ENCODE data around the gene NDUFA13.

Gene NDUFA13

GRCh38 chr19:19523177-19523576 is 7.2 kb downstream of the NDUFA13 start:
- H4K12ac ChIP-seq (ENCODE audit: low read depth, low read length): no peak overlapping the region
- no peak overlapping the region for H3K23ac ChIP-seq (ENCODE audit: low read length)
- no peaks in the 10 kb centered on the region for H3K27me3 ChIP-seq (ENCODE audit: insufficient read depth, low read length)
- no peak overlapping the region for H2BK120ac ChIP-seq (ENCODE audit: insufficient read depth, low read length, poor library complexity)
- H3K36me3 ChIP-seq (ENCODE audit: control insufficient read depth in 1 of 2, insufficient read depth in 2 of 2, low read length in 2 of 2): peaks cover 36 to 53% of the 10 kb centered on the region in 2 experiments
- no peak overlapping the region for H2AFZ ChIP-seq (ENCODE audit: insufficient read depth, low read length, poor library complexity)
- no peaks in the 10 kb centered on the region for H3K79me2 ChIP-seq (ENCODE audit: control insufficient read depth, insufficient read depth, low read length, poor library complexity)
- no peak for DNase-seq
- H3K4ac ChIP-seq (ENCODE audit: low read depth, low read length): no peak overlapping the region
- H3K14ac ChIP-seq (ENCODE audit: low read length): no peak overlapping the region
- no peak overlapping the region for H2AK5ac ChIP-seq (ENCODE audit: low read length)
- no peak overlapping the region for H2BK5ac ChIP-seq (ENCODE audit: low read depth, low read length, poor library complexity)
- no peak overlapping the region for H3K4me3 ChIP-seq (ENCODE audit: low read depth, low read length)
- no peak overlapping the region for H3K18ac ChIP-seq (ENCODE audit: low read length)
- H3K9ac ChIP-seq (ENCODE audit: low read length): no peak overlapping the region
- no peaks in the 10 kb centered on the region for H3K79me1 ChIP-seq (ENCODE audit: low read length)
- H4K8ac ChIP-seq (ENCODE audit: low read depth, low read length): no peak overlapping the region
- no peak overlapping the region for H4K91ac ChIP-seq (ENCODE audit: low read depth, low read length)
- no peaks in the 10 kb centered on the region for H3K9me3 ChIP-seq (ENCODE audit: insufficient read depth, low read depth, low read length)
- no peaks in the 10 kb centered on the region for H3K4me1 ChIP-seq (ENCODE audit: control insufficient read depth in 1 of 2, insufficient read depth in 2 of 2, low read length in 2 of 2)
- H3K4me2 ChIP-seq (ENCODE audit: low read length): no peak overlapping the region
- H2BK12ac ChIP-seq (ENCODE audit: low read length): no peak overlapping the region
- H3K27ac ChIP-seq (ENCODE audit: low read depth, low read length): no peak overlapping the region
- no CpG with 5 or more reads among the region's 3 CpGs for WGBS (ENCODE audit: extremely low coverage, insufficient coverage, insufficient read length)

DNA sequence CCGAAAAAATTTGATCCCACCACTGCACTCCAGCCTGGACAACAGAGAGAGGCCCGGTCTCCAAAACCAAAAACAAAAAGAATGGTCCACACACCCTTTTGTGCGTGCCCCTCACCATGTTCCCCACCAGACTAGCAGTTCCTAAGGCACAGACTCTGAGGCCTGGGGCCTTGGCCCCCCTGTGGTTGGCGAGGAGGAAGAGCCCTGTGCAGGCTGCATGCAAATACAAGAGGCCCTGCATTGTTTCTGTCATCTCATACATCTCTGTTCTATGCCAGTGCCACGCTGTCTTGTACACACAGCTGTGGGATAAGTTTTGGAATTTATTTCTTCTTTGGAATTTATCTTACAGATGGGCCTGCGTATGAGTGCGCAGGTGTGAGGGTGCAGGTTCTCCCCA is 8.0 kb downstream of the NDUFA13 start:
- no peaks in the 10 kb centered on the region for H3K4me1 ChIP-seq (ENCODE audit: control insufficient read depth in 1 of 2, insufficient read depth in 2 of 2, low read length in 2 of 2)
- no peak overlapping the region for H3K18ac ChIP-seq (ENCODE audit: low read length)
- H4K91ac ChIP-seq (ENCODE audit: low read depth, low read length): no peak overlapping the region
- H3K27ac ChIP-seq (ENCODE audit: low read depth, low read length): no peak overlapping the region
- H2BK5ac ChIP-seq (ENCODE audit: low read depth, low read length, poor library complexity): no peak overlapping the region
- H3K4me2 ChIP-seq (ENCODE audit: low read length): no peak overlapping the region
- no peak overlapping the region for H3K4me3 ChIP-seq (ENCODE audit: low read depth, low read length)
- H3K23ac ChIP-seq (ENCODE audit: low read length): no peak overlapping the region
- H2AK5ac ChIP-seq (ENCODE audit: low read length): no peak overlapping the region
- H3K79me1 ChIP-seq (ENCODE audit: low read length): no peaks in the 10 kb centered on the region
- no peak overlapping the region for H4K12ac ChIP-seq (ENCODE audit: low read depth, low read length)
- no peak overlapping the region for H4K8ac ChIP-seq (ENCODE audit: low read depth, low read length)
- H3K9me3 ChIP-seq (ENCODE audit: insufficient read depth, low read depth, low read length): no peaks in the 10 kb centered on the region
- no peak overlapping the region for H3K14ac ChIP-seq (ENCODE audit: low read length)
- peaks cover 42 to 58% of the 10 kb centered on the region in 2 experiments for H3K36me3 ChIP-seq (ENCODE audit: control insufficient read depth in 1 of 2, insufficient read depth in 2 of 2, low read length in 2 of 2)
- H2BK120ac ChIP-seq (ENCODE audit: insufficient read depth, low read length, poor library complexity): no peak overlapping the region
- H2AFZ ChIP-seq (ENCODE audit: insufficient read depth, low read length, poor library complexity): no peak overlapping the region
- DNase-seq: no peak
- H3K27me3 ChIP-seq (ENCODE audit: insufficient read depth, low read length): no peaks in the 10 kb centered on the region
- no peak overlapping the region for H2BK12ac ChIP-seq (ENCODE audit: low read length)
- no peak overlapping the region for H3K4ac ChIP-seq (ENCODE audit: low read depth, low read length)
- no CpG with 5 or more reads among the region's 7 CpGs for WGBS (ENCODE audit: extremely low coverage, insufficient coverage, insufficient read length)
- H3K79me2 ChIP-seq (ENCODE audit: control insufficient read depth, insufficient read depth, low read length, poor library complexity): no peaks in the 10 kb centered on the region
- H3K9ac ChIP-seq (ENCODE audit: low read length): no peak overlapping the region

- Histone ChIP-seq H3K27ac (ENCODE audit: low read depth, low read length) (no peak overlapping the region), H3K4me3 (ENCODE audit: low read depth, low read length) (no peak overlapping the region), H4K8ac (ENCODE audit: low read depth, low read length) (no peak overlapping the region), H3K23ac (ENCODE audit: low read length) (no peak overlapping the region), H3K9ac (ENCODE audit: low read length) (no peak overlapping the region), H3K4me2 (ENCODE audit: low read length) (no peak overlapping the region), H3K36me3 (ENCODE audit: control insufficient read depth in 1 of 2, insufficient read depth in 2 of 2, low read length in 2 of 2) (peaks cover 46 to 57% of the 10 kb centered on the region in 2 experiments), H2BK5ac (ENCODE audit: low read depth, low read length, poor library complexity) (no peak overlapping the region), H3K4ac (ENCODE audit: low read depth, low read length) (no peak overlapping the region), H3K79me2 (ENCODE audit: control insufficient read depth, insufficient read depth, low read length, poor library complexity) (no peaks in the 10 kb centered on the region), H3K79me1 (ENCODE audit: low read length) (no peaks in the 10 kb centered on the region), H2AFZ (ENCODE audit: insufficient read depth, low read length, poor library complexity) (no peak overlapping the region), H3K14ac (ENCODE audit: low read length) (no peak overlapping the region), H2BK12ac (ENCODE audit: low read length) (no peak overlapping the region), H4K91ac (ENCODE audit: low read depth, low read length) (no peak overlapping the region), H3K4me1 (ENCODE audit: control insufficient read depth in 1 of 2, insufficient read depth in 2 of 2, low read length in 2 of 2) (peaks cover 0 to 2% of the 10 kb centered on the region in 2 experiments), H4K12ac (ENCODE audit: low read depth, low read length) (no peak overlapping the region), H2AK5ac (ENCODE audit: low read length) (no peak overlapping the region), H2BK120ac (ENCODE audit: insufficient read depth, low read length, poor library complexity) (no peak overlapping the region), H3K18ac (ENCODE audit: low read length) (no peak overlapping the region), H3K27me3 (ENCODE audit: insufficient read depth, low read length) (no peaks in the 10 kb centered on the region), H3K9me3 (ENCODE audit: insufficient read depth, low read depth, low read length) (peaks cover 4% of the 10 kb centered on the region)
- DNase-seq: no peak
- no CpG with 5 or more reads among the region's 23 CpGs for WGBS (ENCODE audit: extremely low coverage, insufficient coverage, insufficient read length)
Observed at GRCh38 chr19:19525611-19526380, 9.8 kb downstream of the NDUFA13 start.

GRCh38 chr19:19526581-19527370 is 10.8 kb downstream of the NDUFA13 start:
- H3K4ac ChIP-seq (ENCODE audit: low read depth, low read length): no peak overlapping the region
- no peak overlapping the region for H3K18ac ChIP-seq (ENCODE audit: low read length)
- no peak overlapping the region for H2AFZ ChIP-seq (ENCODE audit: insufficient read depth, low read length, poor library complexity)
- no peaks in the 10 kb centered on the region for H3K79me2 ChIP-seq (ENCODE audit: control insufficient read depth, insufficient read depth, low read length, poor library complexity)
- no CpG with 5 or more reads among the region's 28 CpGs for WGBS (ENCODE audit: extremely low coverage, insufficient coverage, insufficient read length)
- no peak overlapping the region for H2BK5ac ChIP-seq (ENCODE audit: low read depth, low read length, poor library complexity)
- no peak overlapping the region for H3K4me2 ChIP-seq (ENCODE audit: low read length)
- no peak overlapping the region for H2BK12ac ChIP-seq (ENCODE audit: low read length)
- H3K27ac ChIP-seq (ENCODE audit: low read depth, low read length): no peak overlapping the region
- H3K4me1 ChIP-seq (ENCODE audit: control insufficient read depth in 1 of 2, insufficient read depth in 2 of 2, low read length in 2 of 2): peaks cover 0 to 2% of the 10 kb centered on the region in 2 experiments
- H3K4me3 ChIP-seq (ENCODE audit: low read depth, low read length): no peak overlapping the region
- H3K79me1 ChIP-seq (ENCODE audit: low read length): no peaks in the 10 kb centered on the region
- no peaks in the 10 kb centered on the region for H3K27me3 ChIP-seq (ENCODE audit: insufficient read depth, low read length)
- no peak for DNase-seq
- H3K9me3 ChIP-seq (ENCODE audit: insufficient read depth, low read depth, low read length): peaks cover 6% of the 10 kb centered on the region
- H4K8ac ChIP-seq (ENCODE audit: low read depth, low read length): no peak overlapping the region
- H3K36me3 ChIP-seq (ENCODE audit: control insufficient read depth in 1 of 2, insufficient read depth in 2 of 2, low read length in 2 of 2): peaks cover 48 to 59% of the 10 kb centered on the region in 2 experiments
- no peak overlapping the region for H4K91ac ChIP-seq (ENCODE audit: low read depth, low read length)
- no peak overlapping the region for H3K9ac ChIP-seq (ENCODE audit: low read length)
- H2AK5ac ChIP-seq (ENCODE audit: low read length): no peak overlapping the region
- H2BK120ac ChIP-seq (ENCODE audit: insufficient read depth, low read length, poor library complexity): no peak overlapping the region
- H3K23ac ChIP-seq (ENCODE audit: low read length): no peak overlapping the region
- H4K12ac ChIP-seq (ENCODE audit: low read depth, low read length): no peak overlapping the region
- no peak overlapping the region for H3K14ac ChIP-seq (ENCODE audit: low read length)
